HG02943 (cell line): ENCODE data around the gene TSSK3.

Experiments used
- ATAC-seq: cut with Tn5 transposase; IDR thresholded peaks from one replicate; pipeline ENCODE4 v1.9.1; 2021; ENCODE audit warnings: mild to moderate bottlenecking, low read depth, moderate library complexity; ENCODE audit not compliant: unreplicated experiment

The TSSK3 gene, protein sequence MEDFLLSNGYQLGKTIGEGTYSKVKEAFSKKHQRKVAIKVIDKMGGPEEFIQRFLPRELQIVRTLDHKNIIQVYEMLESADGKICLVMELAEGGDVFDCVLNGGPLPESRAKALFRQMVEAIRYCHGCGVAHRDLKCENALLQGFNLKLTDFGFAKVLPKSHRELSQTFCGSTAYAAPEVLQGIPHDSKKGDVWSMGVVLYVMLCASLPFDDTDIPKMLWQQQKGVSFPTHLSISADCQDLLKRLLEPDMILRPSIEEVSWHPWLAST

DNA sequence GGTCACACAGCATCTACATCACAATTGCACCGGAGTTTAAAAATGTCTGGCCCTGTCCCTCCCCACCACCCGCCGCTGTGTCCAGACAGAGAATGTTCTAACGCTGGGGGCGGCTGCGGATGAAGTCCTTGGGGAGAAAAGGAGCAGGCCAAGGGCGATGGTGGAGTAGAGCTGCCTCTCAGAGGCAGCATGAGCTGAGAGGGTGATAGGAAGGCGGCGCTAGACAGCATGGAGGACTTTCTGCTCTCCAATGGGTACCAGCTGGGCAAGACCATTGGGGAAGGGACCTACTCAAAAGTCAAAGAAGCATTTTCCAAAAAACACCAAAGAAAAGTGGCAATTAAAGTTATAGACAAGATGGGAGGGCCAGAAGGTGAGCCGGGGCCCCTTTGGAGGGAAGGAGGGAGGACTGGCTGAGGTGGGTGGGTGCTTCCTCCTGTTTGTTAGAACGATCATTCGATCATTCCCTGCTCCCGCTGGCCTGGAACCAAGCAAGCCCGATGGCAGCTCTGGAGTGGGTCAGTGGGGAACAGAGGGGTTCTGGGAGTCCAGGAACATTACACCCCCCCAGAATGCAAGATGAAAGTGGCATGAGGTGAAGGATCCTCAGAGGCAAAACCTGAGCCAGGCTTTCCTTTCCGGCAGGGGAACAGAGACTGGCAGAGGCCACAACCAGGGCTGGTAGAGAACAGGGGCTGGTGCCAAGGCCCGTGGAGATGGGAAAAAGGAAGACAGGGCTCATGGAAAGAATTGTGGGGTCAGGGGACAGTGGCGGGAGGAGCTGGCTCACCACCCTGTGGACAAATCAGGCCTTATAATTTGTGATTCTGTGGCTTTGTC lies at the start of gene TSSK3, which contains the start of gene FAM229A:
TSS of gene TSSK3 (plus strand) at position 66 of the 840 bp plus-strand sequence. CDS start at position 229, 163 bp downstream.
TSS of gene FAM229A (minus strand) at position 12 of the 840 bp plus-strand sequence. CDS start 394 bp downstream, outside the sequence.
- ATAC-seq: no peak

DNA sequence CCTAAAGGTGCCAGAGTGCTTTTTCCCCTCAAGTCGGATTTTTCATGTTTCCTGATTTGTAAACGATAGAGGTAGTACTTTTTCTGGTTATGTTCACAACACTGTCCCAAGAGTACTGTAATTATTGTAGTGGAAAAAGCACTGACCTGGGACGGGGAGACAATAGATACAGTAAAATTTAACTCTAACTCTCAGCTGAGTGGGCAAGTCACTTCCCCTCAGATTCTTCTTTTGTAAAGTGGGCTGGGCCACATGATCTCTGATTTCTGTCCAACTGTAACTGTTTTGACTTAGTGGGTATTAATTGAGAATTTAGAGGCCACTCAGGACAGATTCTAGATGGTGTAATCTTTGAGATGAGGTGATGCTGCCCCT lies 45.4 kb upstream of the TSSK3 start:
- ATAC-seq: no peak

DNA sequence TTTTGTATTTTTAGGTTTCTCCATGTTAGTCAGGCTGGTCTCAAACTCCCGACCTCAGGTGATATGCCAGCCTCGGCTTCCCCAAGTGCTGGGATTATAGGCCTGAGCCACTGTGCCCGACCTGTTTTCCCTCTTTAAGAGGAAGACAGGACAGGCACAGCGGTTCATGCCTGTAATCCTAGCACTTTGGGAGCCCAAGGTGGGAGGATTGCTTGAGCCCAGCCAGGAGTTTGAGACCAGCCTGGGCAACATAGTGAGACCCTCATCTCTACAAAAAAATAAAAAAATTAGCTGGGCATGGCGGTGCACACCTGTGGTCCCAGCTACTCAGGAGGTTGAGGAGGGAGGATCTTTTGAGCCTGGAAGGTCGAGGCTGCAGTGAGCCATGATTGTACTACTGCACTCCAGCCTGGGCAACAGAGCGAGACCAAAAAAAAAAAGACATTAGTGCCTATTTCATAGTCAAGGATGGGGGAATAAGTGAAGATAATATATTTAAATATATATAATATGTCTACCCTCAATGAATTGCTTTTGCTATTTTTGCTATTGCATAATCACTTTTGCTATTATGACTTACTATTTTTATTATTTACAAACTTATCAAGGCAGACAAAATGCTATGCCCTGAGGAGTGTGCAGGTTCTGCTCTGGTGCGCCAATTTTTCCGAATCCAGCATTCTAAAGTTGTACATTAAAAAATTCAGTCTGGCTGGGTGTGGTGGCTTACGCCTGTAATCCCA lies 44.0 kb upstream of the TSSK3 start:
- no peak for ATAC-seq

DNA sequence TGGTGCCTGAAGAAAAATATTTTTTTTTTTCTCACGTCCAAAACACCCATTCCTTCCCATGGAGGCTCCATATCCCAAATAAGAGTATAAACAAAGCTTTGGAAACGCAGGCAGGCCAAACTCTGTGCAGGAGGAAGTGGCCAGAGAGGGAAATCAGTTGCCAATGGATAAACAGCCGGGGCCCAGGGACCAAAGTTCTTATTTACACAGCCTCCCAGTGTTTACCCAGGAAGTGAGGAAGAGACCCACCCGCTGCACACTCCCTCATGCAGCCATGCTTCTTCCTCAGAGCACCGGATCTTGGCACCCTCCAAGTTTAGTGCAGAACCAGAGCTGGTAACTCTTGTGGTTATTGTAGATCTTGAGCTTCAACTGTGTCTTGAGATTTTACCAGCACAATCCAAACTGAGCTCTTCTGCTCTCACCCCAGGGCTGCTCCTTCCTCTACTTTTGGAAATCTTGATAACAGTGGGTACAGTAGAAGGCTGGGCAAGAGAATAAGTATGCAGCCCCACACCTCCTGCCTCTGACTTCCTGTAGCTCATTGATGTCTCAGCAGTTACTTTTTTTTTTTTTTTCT lies 40.5 kb upstream of the TSSK3 start:
- no peak for ATAC-seq

DNA sequence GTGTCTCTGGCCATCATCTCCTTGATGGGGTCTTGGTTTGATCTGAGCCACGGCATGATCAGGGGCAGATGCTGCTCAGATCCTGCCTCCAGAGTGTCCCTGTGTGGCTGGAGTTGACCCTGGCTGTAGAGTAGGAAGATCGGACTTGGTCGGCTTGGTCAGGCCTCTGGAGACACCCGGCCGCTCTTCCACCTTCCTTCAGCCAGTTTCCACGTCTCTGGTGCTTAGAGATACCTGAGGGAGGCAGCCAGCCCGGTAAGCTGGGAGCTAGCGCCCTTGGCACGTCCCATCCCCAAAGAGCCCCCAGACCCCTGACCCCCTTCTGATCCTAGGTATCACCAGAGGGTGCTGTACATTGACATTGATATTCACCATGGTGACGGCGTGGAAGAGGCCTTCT lies 35.1 kb upstream of the TSSK3 start:
- ATAC-seq: no peak

DNA sequence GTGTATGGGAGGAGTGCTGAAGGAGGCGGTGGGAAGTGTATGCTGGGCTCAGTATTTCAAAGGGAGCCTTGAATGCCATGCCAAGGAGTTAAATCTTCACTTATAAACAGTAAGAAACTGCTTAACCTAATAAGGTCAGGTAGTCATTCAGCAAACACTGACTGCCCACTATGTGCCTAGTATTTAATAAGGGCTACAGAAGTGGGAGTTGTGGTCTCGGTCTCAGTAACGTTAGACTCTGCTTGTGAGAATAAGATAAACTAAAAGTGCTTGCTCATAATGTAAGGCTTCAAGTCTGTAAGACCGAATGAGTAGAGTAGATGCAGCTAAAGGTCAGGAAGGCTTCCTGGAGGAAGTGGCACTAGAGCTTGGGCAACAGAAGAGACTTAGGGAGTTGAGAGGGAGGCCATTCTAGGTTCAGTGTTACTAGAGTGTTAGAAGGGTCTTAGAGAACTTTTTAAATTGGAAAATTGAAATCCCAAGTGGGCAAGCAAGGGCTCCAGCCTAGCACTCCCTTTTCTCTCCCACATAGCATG lies 32.3 kb upstream of the TSSK3 start:
- ATAC-seq: no peak

DNA sequence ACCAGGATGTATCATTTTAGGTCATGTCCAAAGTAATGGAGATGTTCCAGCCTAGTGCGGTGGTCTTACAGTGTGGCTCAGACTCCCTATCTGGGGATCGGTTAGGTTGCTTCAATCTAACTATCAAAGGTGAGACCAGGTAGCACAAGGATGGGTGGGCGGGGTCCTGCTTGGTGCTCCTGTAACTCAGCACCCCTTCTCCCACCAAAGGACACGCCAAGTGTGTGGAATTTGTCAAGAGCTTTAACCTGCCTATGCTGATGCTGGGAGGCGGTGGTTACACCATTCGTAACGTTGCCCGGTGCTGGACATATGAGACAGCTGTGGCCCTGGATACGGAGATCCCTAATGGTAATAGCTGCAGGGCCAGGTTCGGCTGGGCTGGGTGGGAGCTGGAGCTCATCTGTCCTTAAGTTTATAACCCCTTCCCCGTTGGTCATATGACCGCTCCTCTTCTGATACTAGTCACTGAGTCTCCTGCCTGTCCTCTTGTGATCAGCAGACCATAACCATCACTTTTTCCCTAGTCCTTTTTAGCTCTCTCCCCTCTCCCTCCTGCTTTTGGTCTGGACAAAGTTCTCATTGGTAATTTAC lies 31.7 kb upstream of the TSSK3 start:
- ATAC-seq: no peak

DNA sequence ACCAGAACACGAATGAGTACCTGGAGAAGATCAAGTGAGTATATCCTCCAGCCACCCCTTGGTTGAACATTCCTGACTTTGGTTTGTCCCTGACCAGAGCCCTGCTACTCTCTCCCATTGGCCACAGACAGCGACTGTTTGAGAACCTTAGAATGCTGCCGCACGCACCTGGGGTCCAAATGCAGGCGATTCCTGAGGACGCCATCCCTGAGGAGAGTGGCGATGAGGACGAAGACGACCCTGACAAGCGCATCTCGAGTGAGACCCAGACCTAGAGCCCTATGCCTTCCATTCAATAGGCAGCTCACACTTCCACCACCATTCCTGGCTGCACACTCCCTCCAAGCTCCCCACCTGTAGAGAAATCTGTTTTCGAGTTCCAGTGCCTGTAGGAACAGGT lies 30.8 kb upstream of the TSSK3 start:
- no peak for ATAC-seq

DNA sequence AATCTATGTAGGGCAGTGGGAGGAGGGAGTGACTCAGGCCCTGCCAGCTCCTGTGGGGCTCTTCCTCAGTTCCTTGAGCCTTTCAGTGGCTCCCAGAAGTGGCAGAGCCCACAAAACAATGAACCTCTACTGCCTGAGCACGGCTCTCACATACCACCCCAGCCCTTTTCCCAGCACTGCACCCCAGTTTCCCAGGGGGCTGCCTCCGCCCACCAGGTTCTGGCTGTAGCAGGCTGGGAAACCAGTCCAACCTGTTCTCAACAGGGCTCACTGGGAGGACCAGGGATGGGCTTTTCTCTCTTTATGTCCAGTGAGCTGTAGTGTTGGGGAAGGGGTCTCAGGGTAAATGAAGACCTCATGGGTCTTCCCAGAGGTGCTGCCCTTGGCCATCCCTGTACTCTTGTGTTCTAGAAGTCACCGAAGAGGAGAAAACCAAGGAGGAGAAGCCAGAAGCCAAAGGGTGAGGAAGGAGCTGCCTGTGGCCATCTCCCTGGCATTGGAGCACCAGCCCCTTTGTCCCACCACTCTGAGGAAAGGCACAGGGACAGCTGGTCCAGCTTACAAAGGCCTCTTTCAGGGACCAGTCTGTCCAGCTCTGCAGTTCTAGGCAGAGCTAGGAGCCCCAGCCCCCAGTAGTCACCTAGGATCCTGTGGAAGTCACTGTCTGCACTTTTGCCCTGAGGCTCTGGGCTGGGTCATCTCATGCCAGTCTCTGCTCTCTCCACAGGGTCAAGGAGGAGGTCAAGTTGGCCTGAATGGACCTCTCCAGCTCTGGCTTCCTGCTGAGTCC lies 29.9 kb upstream of the TSSK3 start:
- no peak for ATAC-seq

DNA sequence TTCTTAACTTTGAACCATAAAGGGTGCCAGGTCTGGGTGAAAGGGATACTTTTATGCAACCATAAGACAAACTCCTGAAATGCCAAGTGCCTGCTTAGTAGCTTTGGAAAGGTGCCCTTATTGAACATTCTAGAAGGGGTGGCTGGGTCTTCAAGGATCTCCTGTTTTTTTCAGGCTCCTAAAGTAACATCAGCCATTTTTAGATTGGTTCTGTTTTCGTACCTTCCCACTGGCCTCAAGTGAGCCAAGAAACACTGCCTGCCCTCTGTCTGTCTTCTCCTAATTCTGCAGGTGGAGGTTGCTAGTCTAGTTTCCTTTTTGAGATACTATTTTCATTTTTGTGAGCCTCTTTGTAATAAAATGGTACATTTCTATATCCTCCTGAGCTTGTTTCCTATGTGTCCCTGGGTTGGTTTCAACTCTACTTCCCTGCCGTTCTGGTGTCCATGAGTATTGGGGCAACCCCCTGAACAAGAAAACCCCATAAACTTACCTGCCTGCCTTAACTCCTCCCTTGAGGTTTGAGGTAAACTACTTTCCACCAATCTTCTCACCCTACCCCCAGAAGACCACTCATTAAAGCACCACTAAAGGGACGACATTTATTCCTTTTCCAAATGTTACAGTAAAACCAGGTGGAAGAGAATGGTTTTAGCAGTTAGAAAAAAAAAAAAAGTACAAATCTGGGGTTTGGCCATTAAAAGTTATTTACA lies 28.9 kb upstream of the TSSK3 start:
- ATAC-seq: no peak

DNA sequence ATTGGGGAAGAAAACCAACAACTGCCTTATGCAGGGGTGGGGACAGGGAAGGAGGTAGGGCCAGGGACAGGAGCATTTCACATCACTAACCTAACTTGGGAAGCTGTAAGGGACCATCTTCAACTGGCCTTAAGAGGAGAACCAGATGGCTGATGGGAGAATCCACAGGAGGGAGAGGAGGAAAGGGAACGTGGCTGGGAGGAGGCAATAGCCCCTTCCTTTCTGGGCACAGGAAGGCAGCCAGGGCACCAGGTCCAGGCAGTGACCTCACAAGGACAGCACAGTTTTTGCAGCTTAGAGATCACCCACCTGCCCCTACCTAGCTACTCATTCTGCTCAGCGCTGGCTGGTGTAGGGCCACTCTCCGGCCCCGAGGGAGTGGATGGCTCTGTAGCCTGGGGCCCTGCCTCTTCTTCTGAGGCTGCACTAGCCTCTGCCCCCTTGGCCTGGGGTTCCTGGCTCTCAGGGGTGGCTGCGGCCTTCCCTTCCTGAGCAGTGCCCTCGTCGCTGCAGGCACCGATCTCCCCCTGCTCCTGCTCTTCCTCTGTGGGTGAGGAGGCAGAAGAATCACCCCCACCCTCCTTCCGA lies 28.0 kb upstream of the TSSK3 start:
- no peak for ATAC-seq

DNA sequence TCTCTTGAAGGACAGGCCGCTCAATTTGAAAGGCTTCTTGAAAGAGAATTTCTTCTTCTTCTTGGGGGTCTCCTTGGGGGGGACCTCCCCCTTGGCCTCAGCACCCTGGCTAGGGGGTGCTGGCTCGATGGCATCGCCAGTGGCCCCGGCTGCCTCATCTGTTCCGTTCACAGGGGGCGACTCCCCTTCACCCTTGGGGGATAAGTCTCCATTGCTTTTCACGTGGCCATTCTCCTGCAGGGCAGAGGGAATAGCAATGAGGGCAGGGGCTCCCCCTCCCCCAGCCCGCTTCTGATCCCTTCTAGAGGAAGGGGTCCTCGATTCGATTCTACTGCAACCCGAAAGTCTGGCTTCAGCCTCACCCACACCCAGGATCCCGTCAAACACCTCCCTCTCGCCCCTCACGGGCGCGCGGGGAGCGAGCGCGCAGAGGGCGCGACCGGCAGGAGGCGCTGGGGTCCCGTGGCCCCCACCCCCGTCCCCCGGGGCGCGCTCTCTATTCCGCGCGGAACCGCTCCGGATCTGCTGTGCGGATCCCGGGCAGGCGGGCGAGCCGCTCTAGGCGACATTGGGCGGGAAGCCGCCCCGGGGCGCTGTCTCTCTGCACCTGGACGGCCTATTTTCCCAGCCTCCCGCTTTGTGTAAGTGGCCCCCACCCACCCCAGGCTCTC lies 27.3 kb upstream of the TSSK3 start:
- no peak for ATAC-seq

DNA sequence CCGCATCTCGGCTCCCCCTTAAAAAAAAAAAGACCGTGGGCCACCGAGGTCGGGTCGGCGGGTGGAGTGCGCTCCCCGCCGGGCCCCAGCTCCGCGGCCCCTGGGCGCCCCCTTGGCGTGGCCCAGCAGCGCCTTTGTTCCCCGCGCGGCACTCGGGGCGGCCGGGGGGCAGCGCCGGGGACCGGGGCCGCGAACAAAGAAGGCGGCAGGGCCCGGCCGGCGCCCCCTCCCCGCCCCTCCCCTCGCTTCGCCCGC lies 26.9 kb upstream of the TSSK3 start:
- no peak for ATAC-seq

DNA sequence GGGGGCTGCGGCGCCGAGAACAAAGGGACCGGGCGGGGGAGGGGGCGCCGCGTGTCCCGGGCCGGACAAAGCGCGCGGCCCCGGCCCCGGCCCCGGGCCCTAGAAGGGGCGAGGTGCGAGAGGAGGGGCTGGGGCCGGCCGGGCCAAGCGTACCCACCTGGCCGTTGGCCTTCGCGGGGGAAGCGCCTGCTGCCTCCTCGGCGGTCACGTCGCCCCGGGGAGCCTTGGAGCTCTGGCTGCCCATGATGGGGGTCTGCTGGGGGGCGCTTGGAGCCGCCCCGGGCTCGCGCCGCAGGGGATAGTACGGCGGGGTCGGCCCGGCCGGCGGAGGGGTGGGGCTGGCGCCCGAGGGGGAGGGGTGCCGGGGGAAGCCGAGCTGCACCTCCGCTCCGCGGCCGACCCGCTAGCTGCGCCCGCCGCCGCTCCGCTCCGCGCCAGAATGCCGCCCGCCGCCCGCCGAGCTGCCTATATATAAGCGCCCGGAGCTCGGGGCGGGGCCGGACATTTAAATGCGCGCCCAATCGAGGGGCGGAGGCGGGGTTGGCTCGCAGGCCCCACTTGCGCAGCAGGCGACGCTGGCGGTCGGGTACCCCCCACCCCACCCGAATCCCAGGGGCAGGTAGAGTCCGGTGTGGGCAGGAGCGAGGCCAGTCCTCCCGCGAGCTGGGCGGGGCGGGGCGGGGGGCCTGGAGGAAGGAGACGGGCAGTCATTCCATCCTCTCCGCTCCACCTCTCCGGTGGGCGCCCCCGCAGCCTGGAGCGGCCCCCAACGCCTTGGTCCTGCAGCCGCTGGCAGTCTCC lies 26.3 kb upstream of the TSSK3 start, which contains the start of gene MARCKSL1:
TSS of gene MARCKSL1 (minus strand) at position 444 of the 801 bp plus-strand sequence. CDS start at position 244, 200 bp downstream.
- ATAC-seq: peak; percentile 38

DNA sequence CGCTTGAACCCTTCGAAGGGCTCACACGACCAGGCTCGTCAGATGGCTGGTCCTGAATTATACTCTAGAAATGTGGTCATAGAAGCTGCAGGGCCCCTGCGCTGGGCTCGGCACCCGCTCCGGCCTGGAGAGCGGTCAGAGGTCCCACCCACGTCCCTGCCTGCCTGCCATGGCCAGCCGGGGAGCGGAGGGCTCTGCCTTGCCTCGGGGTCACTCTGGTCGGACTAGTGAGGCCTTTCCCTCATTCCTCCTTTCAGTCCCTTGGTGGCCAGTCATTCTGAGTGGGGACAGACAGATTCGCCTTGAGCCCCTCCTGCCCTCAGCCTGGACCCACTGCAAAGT lies 25.8 kb upstream of the TSSK3 start:
- no peak for ATAC-seq

DNA sequence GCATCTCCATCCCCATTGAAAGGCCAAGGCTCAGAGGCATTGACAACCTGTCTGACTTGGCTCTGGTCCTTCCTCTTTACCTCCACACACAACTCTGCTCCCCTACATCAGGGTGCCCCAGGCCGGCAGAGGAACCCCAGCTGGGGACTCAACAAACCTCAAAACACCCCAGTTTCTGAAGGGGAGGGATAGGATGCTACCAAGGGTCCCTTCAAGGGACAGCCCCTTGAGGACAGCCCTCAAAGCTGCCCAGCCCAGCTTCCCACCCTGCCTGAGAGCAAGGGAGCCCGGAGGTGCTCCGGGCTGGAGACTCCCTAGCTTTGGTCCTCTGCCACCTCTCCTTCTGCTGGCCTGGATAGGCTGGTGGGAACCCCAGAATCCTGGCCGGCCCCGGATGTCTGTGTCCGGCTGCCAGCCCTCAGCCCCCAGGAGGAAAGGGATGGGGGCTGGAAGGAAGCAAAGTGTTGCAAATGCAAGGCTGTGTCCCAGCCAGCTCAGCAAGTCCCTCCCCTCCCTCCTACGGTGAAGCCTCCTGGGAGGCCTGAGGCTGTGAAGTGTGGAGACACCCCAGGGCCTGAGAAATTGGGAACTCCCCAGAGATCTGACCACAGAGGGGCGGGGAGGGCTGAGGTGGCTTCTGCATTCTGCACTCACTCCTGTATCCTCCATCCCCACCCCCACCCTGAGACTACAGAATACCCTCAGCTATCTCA lies 25.2 kb upstream of the TSSK3 start:
- no peak for ATAC-seq
